Spleen (tissue), 11 donors: ENCODE measurements around the gene ZCCHC8. TPM values are rescaled to one million over a fixed set of nuclear protein-coding genes. Genes with fewer than 3 reads are reported as not detected.
"Not testable (repeated sequence)": the region's sequence is repeated elsewhere in the genome, so short reads cannot be mapped to it uniquely, and the experiment has no call there.

Experiments used
- DNase-seq: peaks from one replicate; pipeline ENCODE4 v3.0.0-alpha.2; 2020
- H3K27ac ChIP-seq, 8 donors: fragments of 200-600 bp; sonication (generic) in 7 of 8; 1 replicate in 4 of 8; 2 replicates in 4 of 8; pipeline versions ENCODE4 v1.5.0 to v1.8.0; 2016 to 2021; ENCODE audit warnings: inconsistent platforms in 4 of 8, mild to moderate bottlenecking in 4 of 8, moderate library complexity in 1 of 8
- H3K27me3 ChIP-seq, 7 donors: fragments of 200-600 bp; sonication (generic) in 6 of 7; replicated peaks in 1 of 7; 1 replicate in 4 of 7; 2 replicates in 3 of 7; pipeline versions ENCODE4 v1.5.0 to v1.8.0; 2016 to 2021; ENCODE audit warnings: inconsistent platforms in 3 of 7, mild to moderate bottlenecking in 1 of 7
- H3K36me3 ChIP-seq, 6 donors: fragments of 200-600 bp; sonication (generic) in 5 of 6; 1 replicate in 4 of 6; 2 replicates in 2 of 6; pipeline versions ENCODE4 v1.5.0 to v1.8.0; 2016 to 2021; ENCODE audit warnings: inconsistent platforms in 2 of 6
- H3K4me1 ChIP-seq, 6 donors: fragments of 200-600 bp; sonication (generic) in 5 of 6; 1 replicate in 3 of 6; 2 replicates in 3 of 6; pipeline versions ENCODE4 v1.5.0 to v1.8.0; 2016 to 2021; ENCODE audit warnings: inconsistent platforms in 3 of 6
- H3K4me3 ChIP-seq, 8 donors: fragments of 200-600 bp; sonication (generic) in 7 of 8; 1 replicate in 4 of 8; 2 replicates in 4 of 8; pipeline versions ENCODE4 v1.5.0 to v1.8.0; 2016 to 2021; ENCODE audit warnings: inconsistent platforms in 4 of 8, mild to moderate bottlenecking in 4 of 8, moderate library complexity in 2 of 8
- H3K9me3 ChIP-seq, 8 donors: fragments of 200-600 bp; sonication (generic) in 7 of 8; 1 replicate in 4 of 8; 2 replicates in 4 of 8; pipeline versions ENCODE4 v1.5.0 to v1.8.0; 2016 to 2021; ENCODE audit warnings: inconsistent platforms in 4 of 8
- POLR2A ChIP-seq, 3 donors: fragments of 450-650 bp; IDR thresholded peaks; one replicate each; pipeline ENCODE4 v1.5.1; 2017; ENCODE audit warnings: antibody characterized with exemption in 3 of 3, mild to moderate bottlenecking in 1 of 3
- POLR2AphosphoS5 ChIP-seq, 3 donors: sonication (generic); formaldehyde crosslinking; IDR thresholded peaks; one replicate each; pipeline ENCODE4 v1.5.1; 2017; ENCODE audit warnings: antibody characterized with exemption in 3 of 3
- whole genome bisulfite sequencing, 5 donors: extraction: QIAGEN DNeasy Blood & Tissue Kit in 3 of 5; methylation state at CpG; one replicate each; pipeline versions ENCODE4 v1.1.5 to v1.1.7; 2013 to 2018; 5-methylcytosine and 5-hydroxymethylcytosine counted together
- intact Hi-C: fragments of 100-400 bp; cut with DNase I; formaldehyde crosslinking; loops from one replicate; pipeline ENCODE4 v1.15.0; 2023; ENCODE audit warnings: low total_unique reads
- polyA plus RNA-seq, 3 donors: library from polyadenylated mRNA; stranded (reverse); fragments of 200-250 nt; gene quantifications; one replicate each; pipeline ENCODE4 v1.2.1, GENCODE V29; 2013
- total RNA-seq, 7 donors: library from RNA; depleted of rRNA in 3 of 7; stranded (reverse); fragments of >200 nt in 3 of 7; fragmentation: NEBNext Ultra II Directional in 4 of 7; extraction: Animal tissue kit (Norgen Biotek cat#: 25700) in 4 of 7; gene quantifications; one replicate each; pipeline versions ENCODE4 v1.1.0 to v1.2.1, GENCODE V29; 2016 to 2021
- TF ChIP-seq, protein P1 (sequence below), 11 experiments: fragments of 200-600 bp in 7 of 11; fragments of 450-650 bp in 4 of 11; sonication (generic) in 4 of 11; IDR thresholded peaks in 8 of 11; conservative IDR thresholded peaks in 3 of 11; 1 replicate in 7 of 11; 2 replicates in 4 of 11; pipeline versions ENCODE4 v1.4.0 to v1.8.0; 2016 to 2021; ENCODE audit warnings: antibody characterized with exemption in 11 of 11, inconsistent platforms in 4 of 11, mild to moderate bottlenecking in 1 of 11
- donor health status: healthy with polysubstance abuse.
- donor health status: DM: no; HTN: no; CAD: no; lungs with moderate emphysema.
- donor health status: DM: no; HTN: no; CAD: no.
- donor health status: Bipolar disorder and iron deficiency.
- donor health status: healthy.
- donor health status: DM: no; HTN: no; CAD: no.
- donor health status: DM: yes; HTN: yes; CAD: no.

The ZCCHC8 gene
- total and polyA plus RNA-seq, 10 donors, result 20.6 to 37.1 (median 29.4) TPM

DNA sequence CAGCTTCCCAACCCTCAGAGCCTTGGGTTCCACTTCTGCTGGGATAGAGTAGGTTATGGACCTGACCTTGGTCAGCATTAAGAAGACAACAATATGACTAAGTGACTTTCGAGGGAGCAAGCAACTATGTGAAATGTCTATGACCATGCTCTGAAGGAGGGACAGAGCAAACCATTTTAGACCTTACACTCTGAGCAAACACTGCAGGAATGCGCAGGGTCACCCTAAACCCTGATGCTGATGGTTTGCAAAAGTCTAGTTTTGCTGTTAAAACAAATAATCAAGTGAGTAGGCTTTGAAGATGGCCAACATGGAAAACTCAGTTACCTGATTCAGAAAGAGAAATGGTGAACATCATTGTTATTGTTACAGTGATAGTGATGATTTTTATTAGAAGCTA, 8.7 kb downstream of the ZCCHC8 start:
- H3K9me3 ChIP-seq, result no peaks in the 10 kb centered on the region
- H3K4me1 ChIP-seq, result peaks cover 2 to 46% (median 14%) of the 10 kb centered on the region in 6 donors
- TF ChIP-seq POLR2AphosphoS5 (IDR thresholded peaks at IDR 0.05) (no peak), POLR2A (IDR thresholded peaks at IDR 0.05) (no peak)
- TF ChIP-seq, protein P1, sequence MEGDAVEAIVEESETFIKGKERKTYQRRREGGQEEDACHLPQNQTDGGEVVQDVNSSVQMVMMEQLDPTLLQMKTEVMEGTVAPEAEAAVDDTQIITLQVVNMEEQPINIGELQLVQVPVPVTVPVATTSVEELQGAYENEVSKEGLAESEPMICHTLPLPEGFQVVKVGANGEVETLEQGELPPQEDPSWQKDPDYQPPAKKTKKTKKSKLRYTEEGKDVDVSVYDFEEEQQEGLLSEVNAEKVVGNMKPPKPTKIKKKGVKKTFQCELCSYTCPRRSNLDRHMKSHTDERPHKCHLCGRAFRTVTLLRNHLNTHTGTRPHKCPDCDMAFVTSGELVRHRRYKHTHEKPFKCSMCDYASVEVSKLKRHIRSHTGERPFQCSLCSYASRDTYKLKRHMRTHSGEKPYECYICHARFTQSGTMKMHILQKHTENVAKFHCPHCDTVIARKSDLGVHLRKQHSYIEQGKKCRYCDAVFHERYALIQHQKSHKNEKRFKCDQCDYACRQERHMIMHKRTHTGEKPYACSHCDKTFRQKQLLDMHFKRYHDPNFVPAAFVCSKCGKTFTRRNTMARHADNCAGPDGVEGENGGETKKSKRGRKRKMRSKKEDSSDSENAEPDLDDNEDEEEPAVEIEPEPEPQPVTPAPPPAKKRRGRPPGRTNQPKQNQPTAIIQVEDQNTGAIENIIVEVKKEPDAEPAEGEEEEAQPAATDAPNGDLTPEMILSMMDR (IDR thresholded peaks at IDR 0.05 in 8 of 11, conservative IDR thresholded peaks at IDR 0.05 in 3 of 11), result no peak
- H3K36me3 ChIP-seq, result peaks cover 5 to 99% (median 69%) of the 10 kb centered on the region in 6 donors
- no peak overlapping the region for H3K4me3 ChIP-seq
- WGBS, 5 donors, result 85 to 100% (median 98%) methylated on average over 2 of the region's 2 CpGs
- intact Hi-C loops, result no loop called here
- H3K27me3 ChIP-seq, result no peaks in the 10 kb centered on the region
- no peak overlapping the region for H3K27ac ChIP-seq
- no peak for DNase-seq

DNA sequence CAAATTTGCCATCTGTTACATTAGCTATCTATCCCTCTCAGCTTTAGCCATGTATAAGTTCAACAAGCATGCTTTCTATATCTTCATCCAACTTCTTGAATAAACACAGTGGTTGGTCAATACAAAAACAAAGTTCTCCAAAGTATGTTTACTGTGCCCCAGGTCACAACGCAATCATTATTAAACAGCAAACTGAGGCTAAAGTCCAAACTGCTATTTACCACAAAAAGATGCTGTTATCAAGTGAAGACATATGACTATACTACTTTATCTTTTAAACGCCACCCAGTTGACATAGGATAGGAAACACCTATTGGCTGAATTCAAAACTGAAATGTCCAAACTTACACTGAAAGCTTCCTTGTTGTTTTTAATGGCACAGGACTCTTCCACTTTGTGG, 11.7 kb downstream of the ZCCHC8 start:
- WGBS, 5 donors, result 92 to 98% (median 95%) methylated on average over 2 of the region's 2 CpGs
- H3K36me3 ChIP-seq, result peaks cover 5 to 99% (median 86%) of the 10 kb centered on the region in 6 donors

DNA sequence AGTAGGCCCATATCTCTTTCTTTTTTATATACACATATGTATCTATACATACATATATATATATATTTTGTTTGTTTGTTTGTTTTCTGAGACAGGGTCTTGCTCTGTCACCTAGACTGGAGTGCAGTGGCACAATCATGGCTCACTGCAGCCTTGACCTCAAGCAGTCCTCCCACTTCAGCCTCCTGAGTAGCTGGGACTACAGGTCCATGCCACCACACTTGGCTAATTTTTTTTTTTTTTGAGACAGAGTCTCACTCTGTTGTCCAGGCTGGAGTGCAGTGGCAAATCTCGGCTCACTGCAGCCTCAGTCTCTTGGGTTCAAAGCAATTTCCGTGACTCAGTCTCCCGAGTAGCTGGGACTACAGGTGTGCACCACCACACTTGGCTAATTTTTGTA, 12.9 kb downstream of the ZCCHC8 start:
- H3K4me3 ChIP-seq, H3K9me3 ChIP-seq, H3K4me1 ChIP-seq, H3K27me3 ChIP-seq, DNase-seq, H3K27ac ChIP-seq, intact Hi-C loops: not testable (repeated sequence)
- peaks cover 5 to 100% (median 93%) of the 10 kb centered on the region in 6 donors for H3K36me3 ChIP-seq
- WGBS, 5 donors, result 94 to 100% (median 98%) methylated on average over 3 of the region's 3 CpGs

More for the DNA sequence above, 11.7 kb downstream of the ZCCHC8 start:
- Histone ChIP-seq H3K4me1 (peaks cover 0 to 22% (median 7%) of the 10 kb centered on the region in 6 donors), H3K9me3 (no peaks in the 10 kb centered on the region), H3K27ac (no peak overlapping the region), H3K27me3 (no peaks in the 10 kb centered on the region), H3K4me3 (no peak overlapping the region)
- no peak for DNase-seq
- intact Hi-C loops, result no loop called here
- no peak for TF ChIP-seq POLR2AphosphoS5 (IDR thresholded peaks at IDR 0.05)
- TF ChIP-seq, protein P1 (IDR thresholded peaks at IDR 0.05 in 8 of 11, conservative IDR thresholded peaks at IDR 0.05 in 3 of 11), result no peak
- TF ChIP-seq POLR2A (IDR thresholded peaks at IDR 0.05), result no peak

DNA sequence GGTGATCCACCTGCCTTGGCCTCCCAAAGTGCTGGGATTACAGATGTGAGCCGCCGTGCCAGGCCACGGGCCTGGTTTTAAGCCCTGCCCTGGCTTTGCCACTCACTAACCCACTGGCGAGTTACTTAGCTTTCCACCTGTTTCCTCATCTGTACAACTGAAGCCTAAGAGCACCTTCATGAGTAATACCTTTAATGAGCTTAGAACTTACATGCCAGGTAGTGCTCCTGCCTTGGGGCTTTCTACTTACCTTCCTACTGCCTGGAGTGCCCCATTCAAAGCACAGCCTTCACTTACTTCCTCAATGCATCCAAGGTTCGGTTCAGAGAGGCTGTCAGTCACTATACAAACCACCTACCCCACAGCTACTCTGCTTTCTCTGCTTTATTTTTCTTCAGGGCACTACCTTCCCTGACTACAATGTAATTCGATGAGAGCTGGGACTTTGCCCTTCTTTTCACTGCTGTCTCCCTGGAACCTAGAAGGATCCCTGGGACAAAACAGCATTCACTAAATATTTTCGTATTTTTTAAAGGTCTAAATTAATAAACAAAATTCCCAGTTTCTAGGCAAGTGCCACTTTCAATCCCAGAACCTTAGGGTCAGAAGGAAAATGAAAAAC, 13.8 kb downstream of the ZCCHC8 start:
- H3K36me3 ChIP-seq, result peaks cover 5 to 100% (median 93%) of the 10 kb centered on the region in 6 donors

DNA sequence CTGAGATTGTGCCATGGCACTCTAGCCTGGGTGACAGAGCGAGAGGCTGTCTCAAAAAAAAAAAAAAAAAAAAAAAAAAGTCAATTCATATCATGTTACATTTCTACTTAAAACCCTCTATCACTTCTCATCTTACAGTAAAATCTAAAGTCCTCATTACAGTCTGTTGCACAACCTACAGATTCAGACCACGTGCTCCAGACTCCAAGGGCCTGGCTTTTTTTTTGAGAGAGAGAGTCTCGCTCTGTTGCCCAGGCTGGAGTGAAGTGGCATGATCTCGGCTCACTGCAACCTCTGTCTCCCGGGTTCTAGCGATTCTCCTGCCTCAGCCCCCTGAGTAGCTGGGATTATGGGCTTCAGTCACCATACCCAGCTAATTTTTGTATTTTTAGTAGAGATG, 14.4 kb downstream of the ZCCHC8 start:
- H3K36me3 ChIP-seq, result peaks cover 5 to 100% (median 93%) of the 10 kb centered on the region in 6 donors

More for the DNA sequence above, 13.8 kb downstream of the ZCCHC8 start:
- Histone ChIP-seq H3K4me1 (peaks cover 0 to under 1% (median 0%) of the 10 kb centered on the region in 6 donors), H3K4me3 (no peak overlapping the region), H3K27ac (no peak overlapping the region), H3K9me3 (no peaks in the 10 kb centered on the region), H3K27me3 (no peaks in the 10 kb centered on the region)
- TF ChIP-seq, protein P1 (IDR thresholded peaks at IDR 0.05 in 8 of 11, conservative IDR thresholded peaks at IDR 0.05 in 3 of 11), result no peak
- no peak for TF ChIP-seq POLR2A (IDR thresholded peaks at IDR 0.05)
- TF ChIP-seq POLR2AphosphoS5 (IDR thresholded peaks at IDR 0.05), result no peak
- no peak for DNase-seq
- 92 to 97% (median 93%) methylated on average over 7 of the region's 7 CpGs for WGBS, 5 donors
- intact Hi-C loops, result no loop called here

DNA sequence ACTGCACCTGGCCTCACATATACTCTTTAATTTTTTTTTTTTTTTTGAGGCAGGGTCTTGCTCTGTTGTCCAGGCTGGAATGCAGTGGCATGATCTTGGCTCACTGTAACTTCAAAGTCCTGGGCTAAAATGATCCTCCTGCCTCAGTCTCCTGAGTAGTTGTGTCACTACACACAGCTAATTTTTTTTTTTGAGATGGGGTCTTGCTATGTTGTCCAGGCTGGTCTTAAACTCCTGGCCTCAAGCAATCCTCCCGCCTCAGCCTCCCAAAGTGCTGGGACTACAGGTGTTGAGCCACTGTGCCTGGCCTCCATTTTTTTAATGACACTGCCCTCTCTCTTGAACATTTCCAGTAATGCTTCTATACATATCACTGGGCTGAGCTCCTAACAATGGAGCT, 16.3 kb downstream of the ZCCHC8 start:
- DNase-seq, intact Hi-C loops, H3K4me3 ChIP-seq, H3K27me3 ChIP-seq, H3K9me3 ChIP-seq, H3K27ac ChIP-seq, H3K4me1 ChIP-seq: not testable (repeated sequence)
- WGBS, 5 donors, result 90 to 100% (median 95%) methylated on average over 1 of the region's 1 CpG
- H3K36me3 ChIP-seq, result peaks cover 5 to 100% (median 94%) of the 10 kb centered on the region in 6 donors

More for the DNA sequence above, 14.4 kb downstream of the ZCCHC8 start:
- 91 to 95% (median 94%) methylated on average over 6 of the region's 6 CpGs for WGBS, 5 donors
- intact Hi-C loops, H3K27ac ChIP-seq, DNase-seq, H3K9me3 ChIP-seq, H3K4me3 ChIP-seq, H3K4me1 ChIP-seq, H3K27me3 ChIP-seq: not testable (repeated sequence)
